HUES48 (cell line): ENCODE results near the gene PPP1R13B.

ENCODE experiments used
- H3K27ac ChIP-seq: one replicate; pipeline ENCODE4 v1.7.0; 2013; ENCODE audit warnings: low read depth, low read length, inconsistent platforms
- H3K27me3 ChIP-seq: 2 replicates; pipeline ENCODE4 v1.6.1; 2013; ENCODE audit warnings: mild to moderate bottlenecking, low read length; ENCODE audit not compliant: control insufficient read depth, insufficient read depth
- H3K36me3 ChIP-seq: 2 replicates; pipeline ENCODE4 v1.6.1; 2013; ENCODE audit warnings: low read length; ENCODE audit not compliant: control insufficient read depth, insufficient read depth
- H3K4me1 ChIP-seq: 2 replicates; pipeline ENCODE4 v1.6.1; 2013; ENCODE audit warnings: mild to moderate bottlenecking, low read length; ENCODE audit not compliant: control insufficient read depth, insufficient read depth
- H3K4me3 ChIP-seq: 2 replicates; pipeline ENCODE4 v1.5.1; 2013; ENCODE audit warnings: mild to moderate bottlenecking, low read depth, low read length
- H3K9ac ChIP-seq: 2 replicates; pipeline ENCODE4 v1.6.1; 2013; ENCODE audit warnings: mild to moderate bottlenecking, low read depth, low read length, moderate library complexity
- H3K9me3 ChIP-seq: 2 replicates; pipeline ENCODE4 v1.6.1; 2013; ENCODE audit warnings: low read length; ENCODE audit not compliant: control insufficient read depth, insufficient read depth

PPP1R13B gene

DNA sequence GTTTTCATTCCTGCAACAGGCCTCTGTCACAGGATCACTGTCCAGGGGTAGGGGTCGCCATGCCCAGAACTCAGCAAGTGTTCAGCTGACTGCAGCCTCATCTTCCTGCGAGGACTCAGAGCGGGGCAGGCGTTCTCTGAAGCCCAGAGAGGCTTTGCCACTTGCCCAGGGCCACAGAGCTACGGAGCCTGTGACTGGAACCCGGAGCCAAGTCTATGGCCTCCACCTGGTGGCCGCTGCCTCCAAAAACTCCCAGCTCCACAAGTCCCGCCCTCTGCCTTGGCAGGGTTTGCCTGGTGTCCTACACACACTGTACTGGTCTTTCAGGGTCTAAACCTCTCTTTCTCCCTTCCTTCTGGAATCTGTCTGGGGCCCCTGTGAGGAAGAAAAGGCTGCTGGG lies 8.7 kb upstream of the PPP1R13B start:
- Histone ChIP-seq H3K4me3 (no peak overlapping the region), H3K9ac (no peak overlapping the region), H3K4me1 (peaks cover 16% of the 10 kb centered on the region), H3K27ac (peak overlapping the region; percentile 17), H3K36me3 (no peaks in the 10 kb centered on the region), H3K27me3 (no peaks in the 10 kb centered on the region), H3K9me3 (no peaks in the 10 kb centered on the region)

GRCh38 chr14:103855734-103856095 lies 8.3 kb upstream of the PPP1R13B start:
- no peaks in the 10 kb centered on the region for H3K9me3 ChIP-seq
- H3K4me3 ChIP-seq: peak overlapping the region; percentile 8; the same call in 1 of the 2 replicates
- no peak overlapping the region for H3K9ac ChIP-seq
- no peaks in the 10 kb centered on the region for H3K27me3 ChIP-seq
- peaks cover 16% of the 10 kb centered on the region for H3K4me1 ChIP-seq
- H3K27ac ChIP-seq: peak overlapping the region; percentile 52
- H3K36me3 ChIP-seq: no peaks in the 10 kb centered on the region

GRCh38 chr14:103854822-103855733 lies 7.7 kb upstream of the PPP1R13B start:
- Histone ChIP-seq H3K4me1 (peaks cover 16% of the 10 kb centered on the region), H3K27me3 (no peaks in the 10 kb centered on the region), H3K9me3 (no peaks in the 10 kb centered on the region), H3K4me3 (0 out of 2 replicates have a peak overlapping the region, but pooled peaks have one; percentile 8), H3K9ac (no peak overlapping the region), H3K36me3 (no peaks in the 10 kb centered on the region), H3K27ac (peak overlapping the region; percentile 52)

GRCh38 chr14:103854017-103854808 lies 6.8 kb upstream of the PPP1R13B start:
- Histone ChIP-seq H3K9me3 (no peaks in the 10 kb centered on the region), H3K9ac (no peak overlapping the region), H3K27me3 (peaks cover 5% of the 10 kb centered on the region), H3K4me1 (peaks cover 16% of the 10 kb centered on the region), H3K36me3 (no peaks in the 10 kb centered on the region), H3K27ac (no peak overlapping the region), H3K4me3 (no peak overlapping the region)

- H3K4me3 ChIP-seq: no peak overlapping the region
- peaks cover 7% of the 10 kb centered on the region for H3K4me1 ChIP-seq
- peaks cover 39% of the 10 kb centered on the region for H3K27me3 ChIP-seq
- H3K36me3 ChIP-seq: no peaks in the 10 kb centered on the region
- H3K9me3 ChIP-seq: no peaks in the 10 kb centered on the region
- no peak overlapping the region for H3K9ac ChIP-seq
- no peak overlapping the region for H3K27ac ChIP-seq
Observed at GRCh38 chr14:103849151-103849886, 1.9 kb upstream of the PPP1R13B start.

GRCh38 chr14:103848175-103849077 lies 1.1 kb upstream of the PPP1R13B start:
- Histone ChIP-seq H3K4me3 (peak overlapping the region; percentile 79), H3K9ac (no peak overlapping the region), H3K27ac (no peak overlapping the region), H3K4me1 (peaks cover 7% of the 10 kb centered on the region), H3K9me3 (no peaks in the 10 kb centered on the region), H3K27me3 (peaks cover 39% of the 10 kb centered on the region), H3K36me3 (no peaks in the 10 kb centered on the region)

GRCh38 chr14:103846543-103847450 lies 578 bp downstream of the PPP1R13B start:
- peaks cover 7% of the 10 kb centered on the region for H3K4me1 ChIP-seq
- no peaks in the 10 kb centered on the region for H3K9me3 ChIP-seq
- no peak overlapping the region for H3K9ac ChIP-seq
- peaks cover 39% of the 10 kb centered on the region for H3K27me3 ChIP-seq
- H3K27ac ChIP-seq: no peak overlapping the region
- no peaks in the 10 kb centered on the region for H3K36me3 ChIP-seq
- H3K4me3 ChIP-seq: peak overlapping the region; percentile 63

DNA sequence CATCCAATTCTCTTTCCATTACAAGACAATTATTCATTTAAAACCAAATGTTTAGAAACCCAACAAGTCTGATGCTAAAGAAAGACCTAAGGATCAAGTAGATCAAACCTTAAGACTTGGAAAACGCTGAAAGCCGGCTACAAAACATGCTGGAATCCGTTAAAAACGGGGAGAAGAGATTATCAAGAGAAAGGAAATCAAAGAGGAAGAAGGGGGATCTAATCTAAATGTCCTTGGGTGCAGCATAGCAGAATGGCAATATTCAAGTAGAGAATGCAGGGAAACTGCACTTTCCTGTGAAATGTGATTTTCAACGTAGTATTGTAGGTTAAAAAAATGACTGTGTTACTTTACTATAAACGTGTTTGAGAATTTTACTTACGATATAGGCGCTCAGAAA lies 1.3 kb downstream of the PPP1R13B start:
- Histone ChIP-seq H3K9me3 (no peaks in the 10 kb centered on the region), H3K27ac (no peak overlapping the region), H3K36me3 (no peaks in the 10 kb centered on the region), H3K4me1 (peaks cover 7% of the 10 kb centered on the region), H3K27me3 (peaks cover 39% of the 10 kb centered on the region), H3K4me3 (peak overlapping the region; percentile 63), H3K9ac (no peak overlapping the region)

DNA sequence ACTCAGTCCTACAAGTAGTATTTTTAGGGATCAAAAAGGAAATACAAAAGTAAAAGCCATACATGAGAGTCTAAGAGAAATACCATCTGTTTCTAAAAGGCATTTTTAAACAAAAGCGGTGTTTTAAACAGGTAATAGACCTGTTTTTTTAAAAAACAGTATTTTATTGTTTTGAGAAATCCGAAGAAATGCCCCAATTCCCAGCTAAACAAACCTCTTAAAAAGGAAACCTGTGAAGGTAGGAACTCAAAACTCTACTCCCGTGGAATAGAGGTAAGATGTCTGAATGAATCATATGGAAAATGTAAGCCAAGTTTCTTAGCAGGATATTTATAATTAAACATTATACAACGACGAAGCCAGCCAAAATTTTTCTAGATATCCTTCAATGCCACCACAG lies 2.0 kb downstream of the PPP1R13B start:
- H3K36me3 ChIP-seq: no peaks in the 10 kb centered on the region
- H3K4me3 ChIP-seq: no peak overlapping the region
- H3K4me1 ChIP-seq: peaks cover 7% of the 10 kb centered on the region
- no peak overlapping the region for H3K9ac ChIP-seq
- no peaks in the 10 kb centered on the region for H3K9me3 ChIP-seq
- peaks cover 39% of the 10 kb centered on the region for H3K27me3 ChIP-seq
- H3K27ac ChIP-seq: no peak overlapping the region
